ENCODE measurements around the gene BTBD16. TPM values are rescaled to one million over a fixed set of nuclear protein-coding genes. Genes with fewer than 3 reads are reported as not detected.

Gene BTBD16
- total RNA-seq, 1 experiment from 2014 or later, result 0.82 TPM

DNA sequence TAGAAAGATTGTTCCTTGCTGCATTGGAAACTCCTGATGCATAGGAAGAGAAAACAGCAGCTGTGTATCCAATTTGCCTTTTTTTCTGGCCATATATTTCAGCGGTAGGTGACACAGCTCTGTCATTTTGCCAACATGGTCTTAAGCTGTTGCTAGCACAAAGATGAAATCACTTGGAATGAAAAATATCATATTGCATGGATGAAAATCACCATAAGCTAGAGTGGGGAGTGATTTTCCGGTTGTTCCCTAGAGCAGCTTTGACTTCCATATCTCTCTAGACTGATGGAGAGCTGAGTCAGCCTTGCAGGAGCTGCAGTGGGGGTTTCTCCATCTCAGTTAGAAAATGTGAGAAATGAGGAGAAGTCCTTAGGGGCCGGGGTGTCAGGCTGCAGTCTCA lies 38.3 kb upstream of the BTBD16 start:
- H3K9me3 ChIP-seq (ENCODE audit: control insufficient read depth, insufficient read depth, low read depth, low read length), result no peaks in the 10 kb centered on the region
- no peak overlapping the region for H3K4me3 ChIP-seq (ENCODE audit: low read depth in 2 of 2, low read length in 2 of 2)
- ATAC-seq (no peak), DNase-seq (ENCODE audit: low read depth, low spot score) (no peak)
- BruUV-seq (replicated peaks), result no TSS peak
- intact Hi-C loops (cut with micrococcal nuclease; ENCODE audit: unreplicated experiment) (no loop called here), in situ Hi-C loops (cut with HindIII; ENCODE audit: low pct_unique_long_range_greater_than_20kb, low sequenced_read_pairs) (no loop called here)
- peaks cover 31% of the 10 kb centered on the region for H3K36me3 ChIP-seq (ENCODE audit: control insufficient read depth, insufficient read depth, low read length)
- H3K27ac ChIP-seq (ENCODE audit: low read length), result no peak overlapping the region
- CTCF ChIA-PET, result no interaction called here
- no peaks in the 10 kb centered on the region for H3K4me1 ChIP-seq (ENCODE audit: control insufficient read depth, insufficient read depth, low read length)
- POLR2A ChIA-PET, result no interaction called here
- TF ChIP-seq POLR2AphosphoS5 (IDR thresholded peaks at IDR 0.05; ENCODE audit: low read depth, low read length) (no peak), SIN3A (IDR thresholded peaks at IDR 0.05; ENCODE audit: borderline replicate concordance, insufficient read depth, low read depth, low read length) (no peak), TCF7L2 (IDR thresholded peaks at IDR 0.05; ENCODE audit: low read depth, low read length) (no peak)
- TF ChIP-seq, protein P1, sequence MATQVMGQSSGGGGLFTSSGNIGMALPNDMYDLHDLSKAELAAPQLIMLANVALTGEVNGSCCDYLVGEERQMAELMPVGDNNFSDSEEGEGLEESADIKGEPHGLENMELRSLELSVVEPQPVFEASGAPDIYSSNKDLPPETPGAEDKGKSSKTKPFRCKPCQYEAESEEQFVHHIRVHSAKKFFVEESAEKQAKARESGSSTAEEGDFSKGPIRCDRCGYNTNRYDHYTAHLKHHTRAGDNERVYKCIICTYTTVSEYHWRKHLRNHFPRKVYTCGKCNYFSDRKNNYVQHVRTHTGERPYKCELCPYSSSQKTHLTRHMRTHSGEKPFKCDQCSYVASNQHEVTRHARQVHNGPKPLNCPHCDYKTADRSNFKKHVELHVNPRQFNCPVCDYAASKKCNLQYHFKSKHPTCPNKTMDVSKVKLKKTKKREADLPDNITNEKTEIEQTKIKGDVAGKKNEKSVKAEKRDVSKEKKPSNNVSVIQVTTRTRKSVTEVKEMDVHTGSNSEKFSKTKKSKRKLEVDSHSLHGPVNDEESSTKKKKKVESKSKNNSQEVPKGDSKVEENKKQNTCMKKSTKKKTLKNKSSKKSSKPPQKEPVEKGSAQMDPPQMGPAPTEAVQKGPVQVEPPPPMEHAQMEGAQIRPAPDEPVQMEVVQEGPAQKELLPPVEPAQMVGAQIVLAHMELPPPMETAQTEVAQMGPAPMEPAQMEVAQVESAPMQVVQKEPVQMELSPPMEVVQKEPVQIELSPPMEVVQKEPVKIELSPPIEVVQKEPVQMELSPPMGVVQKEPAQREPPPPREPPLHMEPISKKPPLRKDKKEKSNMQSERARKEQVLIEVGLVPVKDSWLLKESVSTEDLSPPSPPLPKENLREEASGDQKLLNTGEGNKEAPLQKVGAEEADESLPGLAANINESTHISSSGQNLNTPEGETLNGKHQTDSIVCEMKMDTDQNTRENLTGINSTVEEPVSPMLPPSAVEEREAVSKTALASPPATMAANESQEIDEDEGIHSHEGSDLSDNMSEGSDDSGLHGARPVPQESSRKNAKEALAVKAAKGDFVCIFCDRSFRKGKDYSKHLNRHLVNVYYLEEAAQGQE (IDR thresholded peaks at IDR 0.05; ENCODE audit: insufficient read depth in 1 of 2, low read depth in 2 of 2, low read length in 1 of 2), result no peak
- TF ChIP-seq, protein P2, sequence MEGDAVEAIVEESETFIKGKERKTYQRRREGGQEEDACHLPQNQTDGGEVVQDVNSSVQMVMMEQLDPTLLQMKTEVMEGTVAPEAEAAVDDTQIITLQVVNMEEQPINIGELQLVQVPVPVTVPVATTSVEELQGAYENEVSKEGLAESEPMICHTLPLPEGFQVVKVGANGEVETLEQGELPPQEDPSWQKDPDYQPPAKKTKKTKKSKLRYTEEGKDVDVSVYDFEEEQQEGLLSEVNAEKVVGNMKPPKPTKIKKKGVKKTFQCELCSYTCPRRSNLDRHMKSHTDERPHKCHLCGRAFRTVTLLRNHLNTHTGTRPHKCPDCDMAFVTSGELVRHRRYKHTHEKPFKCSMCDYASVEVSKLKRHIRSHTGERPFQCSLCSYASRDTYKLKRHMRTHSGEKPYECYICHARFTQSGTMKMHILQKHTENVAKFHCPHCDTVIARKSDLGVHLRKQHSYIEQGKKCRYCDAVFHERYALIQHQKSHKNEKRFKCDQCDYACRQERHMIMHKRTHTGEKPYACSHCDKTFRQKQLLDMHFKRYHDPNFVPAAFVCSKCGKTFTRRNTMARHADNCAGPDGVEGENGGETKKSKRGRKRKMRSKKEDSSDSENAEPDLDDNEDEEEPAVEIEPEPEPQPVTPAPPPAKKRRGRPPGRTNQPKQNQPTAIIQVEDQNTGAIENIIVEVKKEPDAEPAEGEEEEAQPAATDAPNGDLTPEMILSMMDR (IDR thresholded peaks at IDR 0.05), result no peak
- no peaks in the 10 kb centered on the region for H3K27me3 ChIP-seq (ENCODE audit: control insufficient read depth, insufficient read depth, low read length)

DNA sequence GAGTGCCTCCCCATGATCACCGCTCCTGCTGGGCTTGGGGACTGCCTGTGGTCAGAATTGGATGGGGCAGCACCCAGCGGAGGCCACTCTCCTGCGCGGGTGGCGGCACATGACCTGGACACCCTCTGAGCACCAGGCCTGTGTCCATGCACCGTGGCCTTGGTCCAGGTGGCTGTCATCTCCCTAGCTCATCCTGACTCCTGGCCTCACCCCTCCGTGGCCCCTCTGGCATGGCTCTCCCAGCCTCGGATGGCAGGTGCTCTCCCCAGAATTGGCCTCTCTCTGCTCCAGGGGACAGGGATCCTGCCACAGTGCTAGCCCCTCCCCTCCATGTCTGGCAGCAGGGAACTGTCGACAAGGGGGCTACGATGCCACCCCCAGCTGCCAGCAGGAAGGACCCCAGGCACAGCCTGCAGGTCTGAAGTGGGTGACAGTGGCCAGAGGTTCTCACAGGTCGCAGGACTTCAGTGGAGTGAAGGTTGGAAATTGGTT lies 37.2 kb upstream of the BTBD16 start:
- POLR2A ChIA-PET, result no interaction called here
- Histone ChIP-seq H3K4me3 (ENCODE audit: low read depth in 2 of 2, low read length in 2 of 2) (no peak overlapping the region), H3K27me3 (ENCODE audit: control insufficient read depth, insufficient read depth, low read length) (no peaks in the 10 kb centered on the region), H3K27ac (ENCODE audit: low read length) (no peak overlapping the region), H3K9me3 (ENCODE audit: control insufficient read depth, insufficient read depth, low read depth, low read length) (no peaks in the 10 kb centered on the region), H3K4me1 (ENCODE audit: control insufficient read depth, insufficient read depth, low read length) (no peaks in the 10 kb centered on the region), H3K36me3 (ENCODE audit: control insufficient read depth, insufficient read depth, low read length) (peaks cover 28% of the 10 kb centered on the region)
- DNase-seq (ENCODE audit: low read depth, low spot score) (no peak), ATAC-seq (peak; percentile 47)
- intact Hi-C loops (cut with micrococcal nuclease; ENCODE audit: unreplicated experiment) (no loop called here), in situ Hi-C loops (cut with HindIII; ENCODE audit: low pct_unique_long_range_greater_than_20kb, low sequenced_read_pairs) (no loop called here)
- no TSS peak for BruUV-seq (replicated peaks)
- TF ChIP-seq POLR2AphosphoS5 (IDR thresholded peaks at IDR 0.05; ENCODE audit: low read depth, low read length) (no peak), SIN3A (IDR thresholded peaks at IDR 0.05; ENCODE audit: borderline replicate concordance, insufficient read depth, low read depth, low read length) (no peak), TCF7L2 (IDR thresholded peaks at IDR 0.05; ENCODE audit: low read depth, low read length) (no peak)
- TF ChIP-seq, protein P1 (IDR thresholded peaks at IDR 0.05; ENCODE audit: insufficient read depth in 1 of 2, low read depth in 2 of 2, low read length in 1 of 2), result no peak
- TF ChIP-seq, protein P2 (IDR thresholded peaks at IDR 0.05), result no peak
- CTCF ChIA-PET, result no interaction called here

Data from Panc1 (cell line).